Endothelial cell of umbilical vein (primary cell): ENCODE measurements around the gene SLCO2B1.

Experiments used
- POLR2A ChIP-seq: IDR thresholded peaks from 2 replicates; pipeline ENCODE4 v1.6.1; 2012; ENCODE audit warnings: low read depth, mild to moderate bottlenecking, control low read depth, low read length
- POLR2AphosphoS5 ChIP-seq: IDR thresholded peaks from 2 replicates; pipeline ENCODE4 v1.6.1; 2012; ENCODE audit warnings: low read depth, mild to moderate bottlenecking, control low read depth, low read length, moderate library complexity; ENCODE audit not compliant: insufficient read depth
- TF ChIP-seq, protein P1 (sequence below), 2 donors: IDR thresholded peaks; 1 replicate in 1 of 2; 2 replicates in 1 of 2; pipeline ENCODE4 v1.5.1; 2011; ENCODE audit warnings: low read length in 2 of 2, mild to moderate bottlenecking in 2 of 2, moderate library complexity in 2 of 2, control low read depth in 1 of 2, inconsistent platforms in 1 of 2, low read depth in 1 of 2; ENCODE audit not compliant: insufficient read depth in 1 of 2; ENCODE audit errors: extremely low read depth in 1 of 2

DNA sequence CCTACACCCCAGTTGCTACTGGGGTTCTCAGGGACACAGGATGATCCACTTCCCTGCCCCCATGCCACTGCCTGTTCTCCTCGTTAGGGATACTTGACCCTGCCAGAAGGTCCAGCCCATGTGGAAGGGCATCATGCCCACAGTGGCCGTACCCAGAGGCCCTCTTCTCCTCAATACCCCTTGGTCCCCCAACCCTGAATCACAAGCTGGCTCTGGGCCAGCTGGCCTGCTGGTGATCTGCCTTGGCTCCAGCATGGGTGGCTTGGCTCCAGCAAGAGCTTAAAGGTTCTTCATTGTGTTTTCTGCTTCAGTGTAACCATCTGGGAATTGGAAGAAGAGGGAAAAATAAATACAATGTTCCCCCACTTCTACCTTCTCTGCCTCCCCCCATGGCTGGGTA, 78.6 kb downstream of the SLCO2B1 start:
- TF ChIP-seq, protein P1, sequence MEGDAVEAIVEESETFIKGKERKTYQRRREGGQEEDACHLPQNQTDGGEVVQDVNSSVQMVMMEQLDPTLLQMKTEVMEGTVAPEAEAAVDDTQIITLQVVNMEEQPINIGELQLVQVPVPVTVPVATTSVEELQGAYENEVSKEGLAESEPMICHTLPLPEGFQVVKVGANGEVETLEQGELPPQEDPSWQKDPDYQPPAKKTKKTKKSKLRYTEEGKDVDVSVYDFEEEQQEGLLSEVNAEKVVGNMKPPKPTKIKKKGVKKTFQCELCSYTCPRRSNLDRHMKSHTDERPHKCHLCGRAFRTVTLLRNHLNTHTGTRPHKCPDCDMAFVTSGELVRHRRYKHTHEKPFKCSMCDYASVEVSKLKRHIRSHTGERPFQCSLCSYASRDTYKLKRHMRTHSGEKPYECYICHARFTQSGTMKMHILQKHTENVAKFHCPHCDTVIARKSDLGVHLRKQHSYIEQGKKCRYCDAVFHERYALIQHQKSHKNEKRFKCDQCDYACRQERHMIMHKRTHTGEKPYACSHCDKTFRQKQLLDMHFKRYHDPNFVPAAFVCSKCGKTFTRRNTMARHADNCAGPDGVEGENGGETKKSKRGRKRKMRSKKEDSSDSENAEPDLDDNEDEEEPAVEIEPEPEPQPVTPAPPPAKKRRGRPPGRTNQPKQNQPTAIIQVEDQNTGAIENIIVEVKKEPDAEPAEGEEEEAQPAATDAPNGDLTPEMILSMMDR (IDR thresholded peaks at IDR 0.05; ENCODE audit: extremely low read depth in 1 of 2, insufficient read depth in 1 of 2, low read depth in 1 of 2, low read length in 2 of 2) = no peak
- TF ChIP-seq POLR2AphosphoS5 (no peak), POLR2A (no peak)
